Transverse colon (tissue), 3 donors: ENCODE results near the gene UNC5C.

Source experiments
- EP300 ChIP-seq: sonication (generic); formaldehyde crosslinking; IDR thresholded peaks from one replicate; pipeline ENCODE4 v1.6.1; 2017; ENCODE audit warnings: antibody characterized with exemption, low read depth
- POLR2A ChIP-seq: fragments of 450-650 bp; IDR thresholded peaks from one replicate; pipeline ENCODE4 v1.6.1; 2016; ENCODE audit warnings: antibody characterized with exemption, mild to moderate bottlenecking, moderate library complexity
- TF ChIP-seq, protein P1 (sequence below), 5 experiments: fragments of 200-600 bp in 3 of 5; fragments of 450-650 bp in 2 of 5; sonication (generic) in 3 of 5; IDR thresholded peaks; 1 replicate in 2 of 5; 2 replicates in 3 of 5; pipeline ENCODE4 v1.5.1; 2016 to 2017; ENCODE audit warnings: antibody characterized with exemption in 5 of 5, inconsistent platforms in 3 of 5, mild to moderate bottlenecking in 2 of 5, moderate library complexity in 1 of 5

DNA sequence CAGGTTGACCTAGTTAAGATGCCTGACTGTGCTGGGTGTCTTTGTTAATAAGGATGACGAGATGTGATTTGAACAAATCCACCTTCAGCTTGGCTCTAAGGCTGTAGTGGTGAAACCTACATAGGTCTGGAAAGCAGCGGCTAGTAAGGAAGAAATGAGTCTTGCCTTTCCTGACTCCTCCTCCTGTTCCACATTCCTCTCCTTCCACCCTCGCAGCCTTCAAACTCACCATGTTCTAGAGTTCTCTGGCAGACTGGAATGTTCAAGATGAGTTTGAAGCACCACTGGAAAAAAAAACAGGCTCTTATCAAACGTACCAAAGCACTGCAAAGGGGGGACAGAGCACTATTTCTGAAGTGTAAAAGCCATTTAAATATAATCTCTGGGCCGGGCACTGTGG, 395.6 kb downstream of the UNC5C start:
- TF ChIP-seq, protein P1, sequence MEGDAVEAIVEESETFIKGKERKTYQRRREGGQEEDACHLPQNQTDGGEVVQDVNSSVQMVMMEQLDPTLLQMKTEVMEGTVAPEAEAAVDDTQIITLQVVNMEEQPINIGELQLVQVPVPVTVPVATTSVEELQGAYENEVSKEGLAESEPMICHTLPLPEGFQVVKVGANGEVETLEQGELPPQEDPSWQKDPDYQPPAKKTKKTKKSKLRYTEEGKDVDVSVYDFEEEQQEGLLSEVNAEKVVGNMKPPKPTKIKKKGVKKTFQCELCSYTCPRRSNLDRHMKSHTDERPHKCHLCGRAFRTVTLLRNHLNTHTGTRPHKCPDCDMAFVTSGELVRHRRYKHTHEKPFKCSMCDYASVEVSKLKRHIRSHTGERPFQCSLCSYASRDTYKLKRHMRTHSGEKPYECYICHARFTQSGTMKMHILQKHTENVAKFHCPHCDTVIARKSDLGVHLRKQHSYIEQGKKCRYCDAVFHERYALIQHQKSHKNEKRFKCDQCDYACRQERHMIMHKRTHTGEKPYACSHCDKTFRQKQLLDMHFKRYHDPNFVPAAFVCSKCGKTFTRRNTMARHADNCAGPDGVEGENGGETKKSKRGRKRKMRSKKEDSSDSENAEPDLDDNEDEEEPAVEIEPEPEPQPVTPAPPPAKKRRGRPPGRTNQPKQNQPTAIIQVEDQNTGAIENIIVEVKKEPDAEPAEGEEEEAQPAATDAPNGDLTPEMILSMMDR (IDR thresholded peaks at IDR 0.05) = no peak
- TF ChIP-seq POLR2A = no peak
- no peak for TF ChIP-seq EP300
